Endothelial cell of umbilical vein (primary cell): ENCODE results near the gene CEP72. TPM values are rescaled to one million over a fixed set of nuclear protein-coding genes. Genes with fewer than 3 reads are reported as not detected.

Experiments used
- BruUV-seq: library from RNA; stranded (reverse); fragments of 400-500 nt; replicated peaks from 2 replicates; lab custom pipeline; 2021; lab: Mats Ljungman, UMichigan
- CTCF ChIA-PET: fragments of 300-600, 350-600 bp; sonication (Branson Sonifier 250); formaldehyde crosslinking; loops from one replicate; lab custom pipeline; 2021; ENCODE audit warnings: antibody characterized with exemption, inconsistent platforms; lab: Charles Lee
- POLR2A ChIA-PET: fragments of 300-600, 350-600 bp; sonication (Branson Sonifier 250); formaldehyde crosslinking; loops from one replicate; lab custom pipeline; 2021; ENCODE audit warnings: antibody characterized with exemption, inconsistent platforms; lab: Charles Lee
- DNase-seq: peaks from one replicate; pipeline ENCODE4 v3.0.0-alpha.2; 2011; ENCODE audit warnings: low read depth, low spot score
- FAIRE-seq: peaks from 2 replicates; lab custom pipeline; 2011; peaks lifted over from hg19 to GRCh38; lab: Jason Lieb, UNC
- H2AFZ ChIP-seq: 2 replicates; pipeline ENCODE4 v1.6.0; 2012; ENCODE audit warnings: low read depth, low read length, control low read depth, inconsistent platforms
- H3K27ac ChIP-seq: 2 replicates; pipeline ENCODE4 v1.5.1; 2011; ENCODE audit warnings: low read depth, mild to moderate bottlenecking, control low read depth, low read length, moderate library complexity; ENCODE audit not compliant: insufficient read depth
- H3K27me3 ChIP-seq, 2 experiments: 2 replicates each; pipeline versions ENCODE4 v1.6.0 to v1.6.1; 2011; ENCODE audit warnings: low read length in 2 of 2, mixed read lengths in 1 of 2; ENCODE audit not compliant: control insufficient read depth in 2 of 2, insufficient read depth in 2 of 2
- H3K36me3 ChIP-seq, 2 experiments: 2 replicates in 1 of 2; 3 replicates in 1 of 2; pipeline ENCODE4 v1.5.1; 2011; ENCODE audit warnings: low read length in 2 of 2, mild to moderate bottlenecking in 1 of 2, moderate library complexity in 1 of 2; ENCODE audit not compliant: control insufficient read depth in 2 of 2, insufficient read depth in 2 of 2; ENCODE audit errors: extremely low read depth in 1 of 2
- H3K4me1 ChIP-seq: 3 replicates; pipeline ENCODE4 v1.5.1; 2011; ENCODE audit warnings: mild to moderate bottlenecking, low read length; ENCODE audit not compliant: control insufficient read depth, insufficient read depth; ENCODE audit errors: extremely low read depth
- H3K4me2 ChIP-seq: 2 replicates; pipeline ENCODE4 v1.6.1; 2011; ENCODE audit warnings: low read length, control low read depth, mixed read lengths; ENCODE audit not compliant: insufficient read depth
- H3K4me3 ChIP-seq, 3 experiments: fragments of 200-600 bp in 1 of 3; sonication (generic), shearing (Covaris generic) in 1 of 3; replicated peaks in 1 of 3; 2 replicates each; pipeline ENCODE4 v1.5.1; 2011 to 2016; ENCODE audit warnings: control low read depth in 3 of 3, low read length in 3 of 3, mild to moderate bottlenecking in 2 of 3, inconsistent platforms in 1 of 3, low read depth in 1 of 3, moderate library complexity in 1 of 3; ENCODE audit not compliant: insufficient read depth in 1 of 3
- H3K79me2 ChIP-seq: 2 replicates; pipeline ENCODE4 v1.6.0; 2012; ENCODE audit warnings: low read length, inconsistent platforms; ENCODE audit not compliant: control insufficient read depth, insufficient read depth
- H3K9ac ChIP-seq: replicated peaks from 2 replicates; pipeline ENCODE3; 2011; ENCODE audit warnings: low read length, control low read depth; ENCODE audit not compliant: insufficient read depth; ENCODE audit errors: extremely low read depth
- H3K9me1 ChIP-seq: replicated peaks from 3 replicates; pipeline ENCODE4 v1.6.0; 2011; ENCODE audit warnings: mild to moderate bottlenecking, low read length; ENCODE audit not compliant: control insufficient read depth, insufficient read depth; ENCODE audit errors: extremely low read depth
- H3K9me3 ChIP-seq: replicated peaks from 2 replicates; pipeline ENCODE4 v1.5.1; 2012; ENCODE audit warnings: low read length, inconsistent platforms; ENCODE audit not compliant: control insufficient read depth, insufficient read depth
- H4K20me1 ChIP-seq: replicated peaks from 2 replicates; pipeline ENCODE3; 2011; ENCODE audit warnings: mild to moderate bottlenecking, low read length; ENCODE audit not compliant: control insufficient read depth, insufficient read depth; ENCODE audit errors: extremely low read depth
- CTCF ChIP-seq, 2 donors: IDR thresholded peaks; 1 replicate in 1 of 2; 2 replicates in 1 of 2; pipeline ENCODE4 v1.5.1; 2011; ENCODE audit warnings: low read length in 2 of 2, mild to moderate bottlenecking in 2 of 2, moderate library complexity in 2 of 2, control low read depth in 1 of 2, inconsistent platforms in 1 of 2, low read depth in 1 of 2; ENCODE audit not compliant: insufficient read depth in 1 of 2; ENCODE audit errors: extremely low read depth in 1 of 2
- EZH2 ChIP-seq: IDR thresholded peaks from 2 replicates; pipeline ENCODE4 v1.6.1; 2012; ENCODE audit warnings: borderline replicate concordance, low read depth, mild to moderate bottlenecking, moderate library complexity, low read length, inconsistent platforms; ENCODE audit not compliant: severe bottlenecking
- JUN ChIP-seq: IDR thresholded peaks from 2 replicates; pipeline ENCODE4 v1.6.1; 2011; ENCODE audit warnings: borderline replicate concordance, low read depth; ENCODE audit not compliant: insufficient read length, insufficient read depth
- MAX ChIP-seq: IDR thresholded peaks from 2 replicates; pipeline ENCODE4 v1.6.1; 2011; ENCODE audit not compliant: insufficient read depth, insufficient read length
- POLR2A ChIP-seq: IDR thresholded peaks from 2 replicates; pipeline ENCODE4 v1.6.1; 2012; ENCODE audit warnings: low read depth, mild to moderate bottlenecking, control low read depth, low read length
- dilution Hi-C: fragments of 300-500 bp; cut with MboI; formaldehyde crosslinking; loops from one replicate; pipeline ENCODE4 v1.15.0; 2019; ENCODE audit warnings: low sequenced_read_pairs; ENCODE audit not compliant: extremely low pct_ligation_motif_present
- intact Hi-C: fragments of 100-400 bp; cut with micrococcal nuclease; formaldehyde crosslinking; loops from one replicate; pipeline ENCODE4 v1.10.0; 2022
- polyA plus RNA-seq, 4 experiments: library from polyadenylated mRNA; depleted of rRNA in 3 of 4; stranded (reverse) in 3 of 4; unstranded in 1 of 4; fragments of >200 nt; gene quantifications; 2 replicates each; pipeline versions ENCODE4 v1.2.1 to v1.2.3, GENCODE V29; 2011 to 2012; ENCODE audit warnings: missing spikeins in 1 of 4
- total RNA-seq: library from RNA; stranded (reverse); gene quantifications from 2 replicates; pipeline ENCODE4 v1.2.3, GENCODE V29; 2021

The CEP72 gene
- total and polyA plus RNA-seq, 2 donors (not counting 3 experiments of a cell fraction or from before 2014, with no cell fraction given), result 2.9 to 9.5 TPM

DNA sequence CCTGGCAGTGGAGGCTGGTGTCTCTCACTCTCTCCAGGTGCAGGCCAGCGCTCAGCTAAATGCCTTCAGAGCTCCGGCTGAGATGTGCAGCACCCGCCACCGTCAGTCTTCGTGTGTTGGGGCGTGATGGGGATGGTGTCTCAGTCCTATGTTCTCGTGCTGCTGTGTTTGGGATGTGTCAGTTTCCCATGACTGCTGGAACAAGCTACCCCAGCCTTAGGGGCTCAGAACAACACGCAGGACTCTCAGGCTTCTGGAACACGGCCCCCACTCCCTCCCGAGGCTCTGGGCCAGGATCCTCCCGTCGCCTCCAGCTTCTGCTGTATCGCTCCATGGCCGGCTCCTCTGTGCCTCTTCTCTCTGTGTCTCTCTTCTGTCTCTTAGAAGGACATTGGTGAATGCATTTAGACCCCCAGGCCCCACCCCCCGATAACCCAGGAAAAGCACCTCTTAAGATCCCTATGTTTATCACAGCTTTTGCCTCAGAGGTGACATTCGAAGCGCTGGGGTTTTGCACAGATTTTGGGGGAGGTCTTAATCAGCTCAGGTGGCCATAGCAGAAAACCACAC lies 9.6 kb upstream of the CEP72 start:
- Histone ChIP-seq H3K36me3 (no peaks in the 10 kb centered on the region), H3K79me2 (no peaks in the 10 kb centered on the region), H3K27me3 (peaks cover 3 to 8% of the 10 kb centered on the region in 2 experiments), H2AFZ (no peak overlapping the region), H3K9me1 (no peaks in the 10 kb centered on the region), H3K4me3 (no peak overlapping the region), H3K9ac (no peak overlapping the region), H3K4me2 (no peak overlapping the region), H3K4me1 (no peaks in the 10 kb centered on the region), H4K20me1 (no peaks in the 10 kb centered on the region), H3K9me3 (no peaks in the 10 kb centered on the region), H3K27ac (no peak overlapping the region)
- intact Hi-C loops (no loop called here), dilution Hi-C loops (no loop called here)
- DNase-seq (no peak), FAIRE-seq (no peak)
- ChIA-PET CTCF (no interaction called here), POLR2A (no interaction called here)
- BruUV-seq, result no TSS peak
- TF ChIP-seq EZH2 (no peak), CTCF (IDR thresholded peaks at IDR 0.05; ENCODE audit: extremely low read depth in 1 of 2, insufficient read depth in 1 of 2, low read depth in 1 of 2, low read length in 2 of 2) (no peak), POLR2A (no peak), JUN (no peak), MAX (no peak)
